HT1080 (cell line): ENCODE results near the gene GIGYF2. TPM values are rescaled to one million over a fixed set of nuclear protein-coding genes. Genes with fewer than 3 reads are reported as not detected.
"Not testable (repeated sequence)": the region's sequence is repeated elsewhere in the genome, so short reads cannot be mapped to it uniquely, and the experiment has no call there.

ENCODE experiments used
- DNase-seq: peaks from one replicate; pipeline ENCODE4 v3.0.0-alpha.2; 2015; ENCODE audit warnings: low read depth
- total RNA-seq: library from RNA; depleted of rRNA; stranded (reverse); fragments of >200 nt; shearing (Covaris generic); gene quantifications from 2 replicates; pipeline ENCODE4 v1.2.3, GENCODE V29; 2014

GIGYF2 gene
- total RNA-seq, 1 experiment from 2014 or later: 49.2 TPM

DNA sequence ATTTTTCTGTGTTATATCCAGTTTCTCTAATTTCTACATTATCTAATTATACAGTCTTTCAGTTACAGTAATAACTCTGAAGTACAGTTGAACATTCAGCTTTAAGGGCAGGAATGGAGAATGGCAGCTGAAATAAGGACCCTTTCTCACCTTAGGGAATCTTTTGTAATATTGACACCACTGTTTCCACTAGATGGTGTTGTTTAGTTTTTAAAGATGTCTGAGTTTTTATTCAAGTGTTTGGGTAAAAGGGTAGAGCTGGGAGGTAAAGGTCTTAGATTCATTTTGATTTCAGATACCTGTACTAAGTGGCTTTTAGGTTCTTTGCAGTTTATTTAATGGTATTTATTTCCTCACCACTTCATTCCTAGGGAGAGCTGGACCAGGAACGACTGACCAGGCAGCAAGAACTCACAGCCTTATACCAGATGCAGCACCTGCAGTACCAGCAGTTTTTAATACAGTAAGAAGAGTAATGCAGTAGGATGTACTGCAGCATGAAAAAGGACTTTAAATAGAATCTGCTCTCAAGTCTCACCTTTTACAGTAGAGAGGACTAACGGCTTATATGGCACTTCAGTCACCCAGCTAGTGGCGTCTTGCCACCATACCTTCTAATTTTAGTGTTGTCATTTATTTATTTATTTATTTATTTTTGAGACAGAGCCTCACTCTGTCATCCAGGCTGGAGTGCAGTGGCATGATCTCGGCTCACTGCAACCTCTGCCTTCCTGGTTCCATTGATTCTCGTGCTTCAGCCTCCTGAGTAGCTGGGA is 112.4 kb downstream of the GIGYF2 start:
- no peak for DNase-seq

DNA sequence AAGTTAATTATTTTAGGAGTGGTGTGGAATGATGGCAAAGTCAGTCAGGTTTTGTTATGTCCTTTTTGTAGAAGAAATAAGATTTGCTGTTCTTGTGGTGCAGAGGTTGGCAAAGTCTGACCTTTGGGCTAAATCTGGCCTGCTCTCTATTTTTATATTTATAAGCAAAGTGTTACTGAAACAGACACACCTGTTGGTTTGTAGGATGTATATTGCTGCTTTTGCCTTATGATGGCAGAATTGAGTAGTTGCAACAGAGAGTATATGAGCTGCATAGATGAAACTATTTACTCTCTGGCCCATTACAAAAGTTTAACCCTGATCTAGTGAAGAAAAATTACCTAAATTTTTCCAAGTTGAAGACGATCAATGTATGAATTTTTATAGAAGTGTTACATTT is 113.3 kb downstream of the GIGYF2 start:
- no peak for DNase-seq

DNA sequence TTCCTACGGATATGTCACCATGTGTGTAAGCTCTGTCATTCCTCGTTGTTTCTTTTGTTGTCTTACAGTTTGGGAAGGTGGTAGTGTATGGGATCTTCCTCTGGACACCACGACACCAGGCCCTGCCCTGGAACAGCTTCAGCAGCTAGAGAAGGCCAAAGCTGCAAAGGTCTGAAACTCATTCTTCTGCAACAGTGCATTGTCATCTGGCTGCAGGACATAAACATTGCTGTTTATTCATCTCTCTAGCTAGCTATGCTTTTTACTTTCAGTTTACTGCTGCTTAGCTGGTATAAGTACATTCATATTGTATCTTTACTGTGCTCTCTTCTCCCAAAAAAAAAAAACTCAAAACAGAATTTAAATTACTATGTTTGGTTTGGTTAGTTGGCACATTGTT is 118.4 kb downstream of the GIGYF2 start:
- no peak for DNase-seq

DNA sequence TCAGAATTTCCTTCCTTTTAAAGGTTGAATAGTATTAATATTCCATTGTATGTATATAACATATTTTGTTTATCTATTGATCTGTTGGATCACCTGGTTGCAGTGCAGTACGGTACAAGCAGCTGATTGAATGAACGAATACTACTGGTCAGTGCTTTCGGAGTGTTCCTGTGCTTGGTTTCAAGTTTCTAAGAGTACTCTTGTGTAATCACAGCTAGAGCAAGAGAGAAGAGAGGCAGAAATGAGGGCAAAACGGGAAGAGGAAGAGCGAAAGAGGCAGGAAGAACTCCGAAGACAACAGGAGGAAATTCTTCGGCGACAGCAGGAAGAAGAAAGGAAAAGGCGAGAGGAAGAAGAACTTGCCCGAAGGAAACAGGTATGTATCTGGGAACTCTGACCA is 119.5 kb downstream of the GIGYF2 start:
- no peak for DNase-seq

DNA sequence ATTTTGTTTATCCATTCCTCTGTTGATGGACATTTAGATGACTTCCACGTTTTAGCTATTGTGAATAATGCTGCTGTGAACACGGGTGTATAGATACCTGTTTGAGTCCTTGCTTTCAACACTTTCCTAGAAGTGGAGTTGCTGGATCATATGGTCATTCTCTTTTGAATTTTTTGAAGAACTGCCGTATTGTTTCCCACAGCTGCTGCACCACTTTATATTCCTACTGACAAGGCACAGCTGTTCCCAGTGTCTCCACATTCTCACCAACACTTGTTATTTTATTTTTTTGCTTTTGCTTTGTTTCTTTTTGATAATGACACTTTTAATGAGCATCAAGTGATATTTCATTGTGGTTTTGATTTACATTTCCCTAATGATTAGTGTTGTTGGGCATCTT is 120.6 kb downstream of the GIGYF2 start:
- DNase-seq: no peak

DNA sequence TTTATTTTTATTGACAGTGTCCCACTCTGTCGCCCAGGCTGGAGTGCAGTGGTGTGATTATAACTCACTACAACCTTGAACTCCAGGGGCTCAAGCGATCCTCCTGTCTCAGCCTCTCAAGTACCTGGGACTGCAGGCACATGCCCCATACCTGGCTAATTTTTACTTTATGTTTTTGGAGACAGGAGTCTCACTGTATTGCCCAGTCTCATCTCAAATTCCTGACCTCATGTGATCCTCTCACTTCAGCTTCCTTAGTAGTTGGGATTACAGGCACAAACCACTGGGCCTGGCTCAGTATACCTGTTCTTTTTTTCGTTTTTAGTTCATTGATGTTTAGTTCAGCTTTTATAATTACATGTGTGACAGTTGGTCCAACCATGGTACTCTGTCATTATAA is 132.9 kb downstream of the GIGYF2 start:
- no peak for DNase-seq

DNA sequence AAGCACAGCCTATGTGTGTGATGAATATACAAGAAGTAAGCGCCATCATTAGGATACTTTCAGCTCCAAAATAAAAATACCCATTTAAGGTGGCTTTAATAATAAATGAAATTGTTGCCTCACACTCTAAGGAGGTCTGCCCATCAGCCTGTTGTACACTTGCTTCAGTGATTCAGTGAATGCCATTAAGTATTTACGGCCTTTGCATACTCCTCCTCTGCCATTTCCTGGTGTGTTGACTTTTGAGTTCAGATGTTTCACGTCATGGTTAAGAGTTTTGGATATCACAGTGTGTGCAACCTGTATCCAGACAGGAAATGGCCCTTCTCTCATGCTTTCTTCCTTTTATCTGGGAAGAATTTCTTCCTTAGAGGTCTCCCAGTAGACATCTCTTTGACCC is 134.4 kb downstream of the GIGYF2 start:
- no peak for DNase-seq

DNA sequence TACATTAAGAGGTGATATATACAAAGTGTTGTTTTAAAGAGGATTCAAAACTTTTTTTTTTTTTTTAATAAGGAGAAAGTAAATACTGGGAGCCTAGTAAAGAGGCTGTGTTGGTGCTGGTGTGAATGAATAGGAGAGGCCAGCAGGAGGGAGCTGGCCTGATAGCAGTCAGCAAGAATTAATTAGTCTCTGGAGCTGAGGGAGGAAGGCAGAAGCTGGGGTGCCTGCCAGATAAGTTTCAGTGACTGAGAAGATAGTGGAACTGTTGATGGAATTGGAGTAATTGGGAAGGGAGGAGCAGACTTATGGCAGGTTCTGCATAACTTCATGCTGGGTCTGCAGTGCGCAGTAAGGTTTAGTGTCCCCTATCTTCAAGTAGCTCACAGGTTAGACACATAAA is 136.7 kb downstream of the GIGYF2 start:
- no peak for DNase-seq

DNA sequence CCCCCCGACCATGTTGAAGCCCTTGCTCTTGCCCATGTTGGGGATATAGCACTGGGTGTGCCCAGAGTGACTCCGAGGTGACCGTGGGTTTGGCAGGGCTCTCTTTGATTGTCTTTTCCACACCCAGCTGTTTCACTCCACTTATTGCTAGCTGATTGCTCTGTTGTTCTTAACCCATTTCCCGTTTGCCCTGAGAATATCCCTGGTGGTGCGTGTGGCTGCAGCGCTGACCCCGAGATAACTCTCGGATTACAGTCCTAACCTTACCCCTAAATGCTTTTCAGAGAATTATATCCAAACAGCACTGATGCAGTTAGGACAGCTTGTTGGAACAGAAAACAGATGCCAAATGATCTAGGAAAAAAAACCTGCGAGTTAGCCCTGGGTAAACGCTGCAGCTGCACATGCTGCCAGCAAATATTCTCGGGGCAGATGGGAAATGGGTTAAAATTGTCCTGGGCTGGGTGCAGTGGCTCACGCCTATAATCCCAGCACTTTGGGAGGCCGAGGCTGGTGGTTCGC is 138.6 kb downstream of the GIGYF2 start:
- DNase-seq: no peak

DNA sequence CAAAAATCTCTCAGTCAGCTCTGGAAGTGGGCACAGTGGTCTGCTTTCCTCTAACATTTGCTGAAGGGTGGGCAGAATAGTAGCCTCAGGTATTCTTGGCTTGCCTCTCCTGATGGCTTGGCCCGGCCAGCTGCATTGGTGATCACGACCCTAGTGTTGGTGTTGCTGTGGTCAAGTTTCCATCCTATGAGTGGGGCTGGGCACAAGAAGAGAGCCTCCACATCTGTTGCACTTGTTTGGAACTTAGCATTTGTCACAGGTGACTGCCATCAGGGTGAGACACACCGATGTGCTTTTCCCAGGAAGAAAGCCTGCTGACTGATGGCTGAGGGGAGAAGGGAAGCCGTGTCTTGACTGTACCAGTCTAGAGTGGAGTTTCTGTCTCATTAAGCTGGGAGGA is 139.8 kb downstream of the GIGYF2 start:
- DNase-seq: no peak

DNA sequence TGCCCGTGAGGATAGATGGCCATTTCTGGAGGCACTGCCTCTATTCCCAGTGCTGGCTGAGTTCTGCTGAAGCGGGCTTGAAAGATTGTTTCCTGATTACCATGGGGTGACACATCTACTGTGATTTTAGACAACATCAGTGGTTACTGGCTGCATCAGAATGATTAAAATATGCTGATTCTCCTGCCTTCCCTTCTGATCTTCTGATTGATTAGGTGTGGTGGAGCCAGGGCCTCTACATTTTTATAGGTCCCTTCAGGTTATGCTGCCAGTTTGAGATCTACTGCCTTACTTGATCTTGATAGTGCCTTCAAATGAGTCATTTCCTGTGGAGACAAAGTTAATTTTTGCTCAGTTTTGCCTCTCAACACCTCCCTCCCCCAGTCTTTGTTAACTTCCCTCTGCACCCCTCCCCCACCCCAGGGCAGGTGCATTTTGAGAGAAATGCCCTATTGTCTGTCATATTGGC is 141.3 kb downstream of the GIGYF2 start:
- DNase-seq: peak; percentile 68

DNA sequence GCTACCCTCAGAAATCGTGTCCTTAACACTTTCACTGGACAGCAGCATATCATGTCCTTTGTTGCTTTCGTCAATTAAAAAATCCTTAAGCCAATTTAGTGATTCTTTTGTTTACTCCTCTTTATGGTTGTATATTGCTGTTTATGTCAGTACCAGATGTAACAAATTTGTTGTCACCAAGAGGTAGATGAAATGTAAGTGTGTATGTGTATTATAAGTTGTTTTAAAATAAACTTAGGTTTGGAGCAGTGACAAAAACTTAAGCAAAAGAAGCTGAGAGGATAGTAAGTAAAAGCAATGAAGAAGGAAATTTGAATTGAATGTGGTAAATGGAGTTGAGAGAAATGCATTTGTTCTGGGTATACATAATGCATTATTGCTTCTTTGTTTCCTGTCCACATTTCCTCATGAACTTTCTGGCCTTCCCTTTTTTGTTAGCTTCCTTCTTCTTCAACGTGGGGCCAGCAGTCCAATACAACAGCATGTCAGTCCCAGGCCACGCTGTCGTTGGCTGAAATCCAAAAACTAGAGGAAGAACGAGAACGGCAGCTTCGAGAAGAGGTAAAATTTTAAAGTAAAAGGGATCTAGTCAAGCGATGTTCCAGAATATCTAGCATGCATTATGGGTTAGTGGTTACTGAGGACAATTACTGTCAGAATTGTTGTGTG is 142.4 kb downstream of the GIGYF2 start:
- no peak for DNase-seq

DNA sequence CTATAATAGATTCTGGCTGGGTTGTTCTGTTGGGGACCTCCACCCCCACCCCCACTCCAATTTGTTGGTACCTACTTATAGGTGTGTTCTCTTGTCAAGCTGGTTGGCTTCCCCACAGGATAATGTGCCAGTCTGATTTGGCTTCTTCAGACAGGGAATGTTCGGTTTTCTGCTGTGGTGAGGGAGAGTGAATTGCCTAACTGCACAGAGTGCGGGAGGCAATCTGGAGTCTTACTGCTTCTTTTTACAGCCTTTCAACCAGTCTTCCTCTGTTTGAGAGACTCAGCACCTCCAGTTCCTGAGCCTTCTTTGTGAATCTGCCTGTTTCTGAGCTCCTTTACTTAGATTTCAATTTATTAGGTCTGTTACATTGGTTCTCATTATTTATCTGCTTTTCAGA is 145.6 kb downstream of the GIGYF2 start:
- DNase-seq: no peak

DNA sequence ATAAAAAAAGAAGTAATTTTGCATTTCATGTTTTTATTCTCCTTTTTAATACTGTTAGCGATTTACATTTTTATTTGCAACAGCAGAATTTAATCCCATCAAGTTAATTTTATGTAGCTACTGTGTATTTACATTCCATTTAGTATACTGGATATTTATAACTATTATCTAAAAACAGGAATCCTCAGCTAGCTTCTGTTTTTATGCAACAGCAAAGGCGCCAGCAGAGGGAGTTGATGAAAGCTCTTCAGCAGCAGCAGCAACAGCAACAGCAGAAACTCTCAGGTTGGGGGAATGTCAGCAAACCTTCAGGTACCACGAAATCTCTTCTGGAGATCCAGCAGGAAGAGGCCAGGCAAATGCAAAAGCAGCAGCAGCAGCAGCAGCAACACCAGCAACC is 146.7 kb downstream of the GIGYF2 start:
- no peak for DNase-seq

DNA sequence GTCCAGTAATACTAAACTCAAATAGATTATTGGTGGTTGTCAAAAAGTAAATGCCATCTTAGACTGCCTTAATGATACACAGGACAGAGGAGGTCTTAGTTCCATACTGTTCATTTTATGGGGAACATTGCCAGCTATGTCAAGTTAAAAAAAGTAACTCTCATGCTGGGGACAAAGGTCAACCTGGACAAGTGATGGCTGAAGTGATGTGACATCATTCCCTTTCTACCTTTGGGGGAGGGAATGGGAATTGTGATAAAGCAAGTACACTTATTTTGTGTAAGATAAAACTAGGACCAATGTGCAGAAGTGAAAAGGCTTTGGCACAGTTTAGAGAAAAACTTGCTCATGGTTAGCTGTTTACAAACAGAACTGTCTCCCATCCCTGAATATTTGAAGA is 148.9 kb downstream of the GIGYF2 start:
- no peak for DNase-seq

DNA sequence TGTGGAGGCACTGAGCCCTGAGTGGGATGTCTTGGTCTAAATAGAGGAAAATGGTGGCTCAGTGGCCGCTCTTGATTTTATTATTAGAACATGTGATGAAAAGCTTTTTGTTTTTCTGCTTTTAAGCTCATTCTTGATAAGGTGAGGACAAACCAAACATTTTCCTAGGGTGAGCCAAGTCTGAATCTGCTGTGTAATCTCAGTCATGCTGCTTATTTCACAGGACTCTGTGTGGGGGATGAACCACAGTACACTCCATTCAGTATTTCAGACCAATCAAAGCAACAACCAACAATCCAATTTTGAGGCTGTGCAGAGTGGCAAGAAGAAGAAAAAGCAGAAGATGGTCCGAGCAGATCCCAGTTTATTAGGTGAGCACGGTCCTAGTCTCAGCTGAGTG is 152.9 kb downstream of the GIGYF2 start:
- no peak for DNase-seq

DNA sequence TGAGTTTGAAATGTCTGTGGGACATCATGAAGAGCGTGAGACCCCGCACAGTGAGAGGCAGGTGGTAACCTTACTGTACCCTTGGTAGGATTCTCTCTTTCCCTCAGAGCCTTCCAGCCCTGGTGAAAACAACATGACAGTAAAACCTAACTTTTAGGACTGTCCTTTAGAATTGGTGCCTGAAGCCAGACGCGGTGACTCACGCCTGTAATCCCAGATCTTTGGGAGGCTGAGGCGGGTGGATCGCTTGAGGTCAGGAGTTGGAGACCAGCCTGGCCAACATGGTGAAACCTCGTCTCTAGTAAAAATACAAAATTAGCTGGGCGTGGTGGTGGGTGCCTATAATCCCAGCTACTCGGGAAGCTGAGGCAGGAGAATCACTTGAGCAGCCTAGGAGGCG is 154.9 kb downstream of the GIGYF2 start:
- not testable (repeated sequence) for DNase-seq

DNA sequence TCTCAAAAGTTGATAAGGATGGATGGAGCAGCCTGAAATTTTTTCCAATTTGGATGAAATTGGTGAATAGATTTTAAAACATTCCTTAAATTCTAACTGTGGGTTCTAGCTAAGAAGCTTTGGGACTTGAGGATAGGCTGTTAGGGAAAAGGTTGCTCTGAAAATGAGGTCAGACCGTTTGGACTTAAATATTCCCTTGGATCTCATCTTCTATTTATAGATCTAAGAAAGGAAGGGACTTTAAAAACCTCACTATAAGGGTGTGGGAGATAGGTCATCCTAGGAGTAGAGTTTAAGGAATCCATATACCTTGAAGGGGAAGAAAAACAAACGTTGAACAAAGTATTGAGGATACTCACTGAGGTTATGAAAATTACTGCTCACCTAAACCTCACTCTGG is 155.5 kb downstream of the GIGYF2 start:
- no peak for DNase-seq

DNA sequence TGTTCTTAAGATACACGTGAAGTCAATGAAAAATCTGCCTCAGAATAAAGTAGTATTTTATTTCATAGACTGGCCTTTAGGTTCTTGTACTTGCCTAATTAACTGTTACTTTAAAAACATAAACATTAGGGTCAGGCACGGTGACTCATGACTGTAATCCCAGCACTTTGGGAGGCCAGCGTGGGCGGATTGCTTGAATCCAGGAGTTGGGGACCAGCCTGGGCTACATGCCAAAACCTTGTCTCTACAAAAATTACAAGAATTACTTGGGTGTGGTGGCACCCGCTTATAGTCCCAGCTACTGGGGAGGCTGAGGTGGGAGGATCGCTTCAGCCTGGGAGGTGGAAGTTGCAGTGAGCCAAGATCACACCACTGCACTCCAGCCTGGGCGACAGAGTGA is 157.0 kb downstream of the GIGYF2 start:
- DNase-seq: peak; percentile 61

DNA sequence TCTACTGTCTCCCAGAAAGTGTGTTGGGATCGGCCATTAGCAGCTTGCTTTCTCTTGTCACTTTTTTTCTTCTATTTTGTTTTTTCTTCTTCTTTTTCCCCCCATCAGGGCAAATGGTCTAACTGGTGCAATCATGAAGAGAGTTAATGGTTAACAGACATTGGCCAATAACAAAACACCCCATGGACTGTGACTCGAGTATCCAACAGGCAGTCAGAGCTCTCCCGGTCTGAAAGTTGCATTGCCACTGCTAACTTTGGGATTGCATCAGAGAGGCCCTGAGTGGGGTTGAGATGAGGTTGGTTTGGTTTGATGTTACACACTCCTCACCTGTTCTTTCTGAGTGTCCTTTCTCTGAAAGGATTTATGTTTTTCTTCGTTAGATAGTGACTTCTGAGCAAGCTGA is 160.0 kb downstream of the GIGYF2 start:
- DNase-seq: no peak

DNA sequence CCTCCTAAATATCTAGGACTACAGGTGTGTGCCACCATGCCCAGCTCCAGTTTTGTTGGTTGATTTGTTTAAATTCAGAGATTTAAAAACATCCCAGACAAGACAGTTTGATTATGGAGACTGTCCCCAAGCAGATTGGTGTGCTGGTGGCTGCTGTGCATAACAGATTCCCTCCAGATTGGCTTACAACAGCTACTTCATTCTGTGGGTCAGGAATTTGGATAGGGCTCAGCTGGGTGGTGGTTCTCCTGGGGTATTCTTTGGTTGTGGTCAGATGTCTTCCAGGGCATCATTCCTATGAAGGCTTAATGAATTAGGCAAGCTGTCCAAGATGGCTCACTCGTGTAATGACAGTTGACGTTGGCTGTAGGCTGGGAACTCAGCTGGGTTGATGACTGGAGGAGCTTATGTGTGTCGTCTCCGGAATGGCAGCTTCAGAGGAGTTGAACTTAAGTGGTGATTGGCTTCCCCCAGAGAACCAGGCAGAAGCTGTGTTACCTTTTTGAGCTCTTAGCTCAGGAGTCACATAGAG is 162.3 kb downstream of the GIGYF2 start:
- no peak for DNase-seq

DNA sequence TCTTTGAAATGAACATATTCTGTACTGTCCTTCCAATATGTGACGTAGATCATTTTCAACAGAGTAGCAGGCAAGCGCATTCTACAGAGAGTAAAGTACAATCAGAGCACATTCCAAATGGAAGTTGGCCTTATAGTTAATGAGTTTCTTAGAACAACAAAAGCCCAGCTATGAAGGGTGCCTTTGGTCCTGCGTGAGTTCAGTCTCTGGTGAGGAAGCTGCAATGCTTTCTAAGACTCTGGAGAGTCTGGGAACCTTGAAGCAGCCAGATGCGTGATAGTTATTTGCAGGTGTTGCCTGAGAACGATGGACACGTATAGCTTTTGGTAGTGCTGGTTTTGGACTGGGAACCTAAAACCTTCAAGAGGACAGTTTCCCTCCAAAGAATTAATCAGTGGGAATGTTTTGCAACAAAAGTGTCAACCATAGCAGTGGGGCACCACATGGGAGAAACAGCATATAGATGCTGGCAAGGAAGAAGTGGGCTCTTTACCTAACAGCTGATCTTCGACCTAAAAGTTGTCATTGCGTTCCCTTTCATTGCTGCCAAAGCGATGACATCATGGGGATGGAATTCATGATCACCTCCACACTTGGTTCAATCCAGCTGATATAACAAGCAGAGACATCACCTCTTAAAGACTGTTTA is 163.6 kb downstream of the GIGYF2 start:
- DNase-seq: no peak
